Placental pericyte (primary cell): Measurements from ENCODE around the gene CACNA2D3. TPM values are rescaled to one million over a fixed set of nuclear protein-coding genes. Genes with fewer than 3 reads are reported as not detected.

Experiments used
- total RNA-seq: library from RNA; depleted of rRNA; stranded (reverse); fragments of >200 nt; gene quantifications from 2 replicates; pipeline ENCODE4 v1.2.3, GENCODE V29; 2012

The CACNA2D3 gene
- total RNA-seq: 1.7 TPM in 1 of 2 replicates, not detected in the other

GRCh38 chr3:54122324-54123002, at the start of gene CACNA2D3:
TSS of gene CACNA2D3 (plus strand) at chr3:54122552.

GRCh38 chr3:54928046-54928770, 805.9 kb downstream of the CACNA2D3 start, which contains the start of gene LRTM1:
TSS of gene LRTM1 (minus strand) at chr3:54928059. CDS start at chr3:54927911, 148 bp downstream.

Other genes starting within 250 kb of the CACNA2D3 start
- 23.2 and 32.2 TPM in 2 replicates for gene ACTR8, start 240.4 kb upstream of the CACNA2D3 start, total RNA-seq
- gene SELENOK, start 230.7 kb upstream of the CACNA2D3 start, total RNA-seq: 13.9 and 55.8 TPM in 2 replicates